ENCODE data around the gene SRSF7.
"Not testable (repeated sequence)": the region's sequence is repeated elsewhere in the genome, so short reads cannot be mapped to it uniquely, and the experiment has no call there.

SRSF7 gene

DNA sequence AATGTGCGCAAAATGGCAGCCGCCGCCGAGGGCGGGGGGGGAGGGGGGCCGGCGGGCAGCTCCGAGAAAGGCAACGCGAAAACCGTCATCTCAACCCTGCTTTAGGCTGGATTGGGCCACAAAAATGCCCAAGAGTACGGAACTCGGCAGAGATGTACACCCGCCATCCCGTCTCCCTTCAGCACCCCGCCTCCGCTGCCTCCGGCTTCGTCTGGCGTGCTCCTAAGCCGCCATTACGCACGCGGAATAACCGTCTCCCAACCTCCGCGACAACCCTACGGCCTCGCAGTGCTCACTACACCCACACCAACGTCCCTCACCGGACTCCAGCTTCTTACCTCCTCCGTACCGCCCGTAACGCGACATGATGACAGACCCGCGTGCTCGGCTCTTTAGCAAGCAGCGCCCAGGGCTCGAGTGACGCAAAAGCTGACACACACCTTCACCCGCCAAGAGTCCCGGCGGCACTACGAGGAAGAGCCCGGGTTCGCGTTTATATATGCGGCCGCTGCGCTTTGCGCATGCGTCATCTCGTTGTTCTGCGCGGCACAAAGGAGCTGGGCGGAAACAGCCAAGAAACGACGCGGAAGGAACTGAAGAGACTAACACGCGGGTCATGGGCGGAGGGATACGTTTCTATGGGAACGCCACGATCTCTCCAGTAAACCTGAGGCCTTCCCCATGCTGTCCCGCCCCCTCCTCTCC lies at the start of gene SRSF7:
SRSF7 (minus strand) TSS at position 471 of the 705 bp plus-strand sequence; CDS start at position 366, 105 bp downstream.
- DNase-seq (ENCODE audit: low spot score): peak; percentile 98

- DNase-seq (ENCODE audit: low spot score): no peak
Observed at GRCh38 chr2:38797953-38798352, 46.8 kb upstream of the SRSF7 start.

DNA sequence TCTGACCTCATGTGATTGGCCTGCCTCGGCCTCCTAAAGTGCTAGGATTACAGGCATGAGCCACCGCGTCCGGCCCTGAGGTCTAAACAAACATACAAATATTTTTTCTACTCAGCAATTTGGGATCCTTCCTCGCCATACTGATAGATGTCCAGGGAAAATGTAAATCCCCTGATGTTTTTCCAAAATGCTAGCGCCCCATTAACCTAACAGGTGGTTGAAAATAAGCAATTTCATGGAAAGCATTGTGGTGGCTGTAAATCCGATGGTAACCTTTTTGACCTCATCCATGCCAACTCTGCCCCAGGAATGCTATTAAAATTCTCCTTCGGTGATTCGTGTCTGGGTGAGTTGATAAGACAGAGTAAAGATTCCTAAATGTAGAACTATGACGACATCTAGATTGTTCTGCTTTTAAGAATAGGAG lies 46.1 kb upstream of the SRSF7 start:
- peak; percentile 68 for DNase-seq (ENCODE audit: low spot score)

- not testable (repeated sequence) for DNase-seq (ENCODE audit: low spot score)
Observed at GRCh38 chr2:38795016-38795415, 43.9 kb upstream of the SRSF7 start.

- peak; percentile 48 for DNase-seq (ENCODE audit: low spot score)
Observed at GRCh38 chr2:38794235-38794946, 43.2 kb upstream of the SRSF7 start.

- DNase-seq (ENCODE audit: low spot score): no peak
Observed at GRCh38 chr2:38793511-38793910, 42.4 kb upstream of the SRSF7 start.

- no peak for DNase-seq (ENCODE audit: low spot score)
Observed at GRCh38 chr2:38792751-38793150, 41.6 kb upstream of the SRSF7 start.

DNA sequence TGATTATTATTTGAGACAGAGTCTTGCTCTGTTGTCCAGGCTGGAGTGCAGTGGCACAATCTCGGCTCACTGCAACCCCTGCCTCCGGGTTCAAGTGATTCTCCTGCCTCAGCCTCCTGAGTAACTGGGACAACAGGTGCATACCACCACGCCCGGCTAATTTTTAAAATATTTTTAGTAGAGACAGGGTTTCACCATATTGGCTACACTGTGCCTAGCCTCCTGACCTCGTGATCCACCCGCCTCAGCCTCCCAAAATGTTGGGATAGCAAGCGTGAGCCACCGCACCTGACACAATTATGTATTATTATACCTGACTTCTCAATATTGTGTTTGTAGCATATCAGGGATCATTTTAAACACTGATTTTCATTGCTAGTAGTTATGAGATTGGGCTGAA lies 41.2 kb upstream of the SRSF7 start:
- not testable (repeated sequence) for DNase-seq (ENCODE audit: low spot score)

GRCh38 chr2:38791744-38792143 lies 40.6 kb upstream of the SRSF7 start:
- no peak for DNase-seq (ENCODE audit: low spot score)

DNA sequence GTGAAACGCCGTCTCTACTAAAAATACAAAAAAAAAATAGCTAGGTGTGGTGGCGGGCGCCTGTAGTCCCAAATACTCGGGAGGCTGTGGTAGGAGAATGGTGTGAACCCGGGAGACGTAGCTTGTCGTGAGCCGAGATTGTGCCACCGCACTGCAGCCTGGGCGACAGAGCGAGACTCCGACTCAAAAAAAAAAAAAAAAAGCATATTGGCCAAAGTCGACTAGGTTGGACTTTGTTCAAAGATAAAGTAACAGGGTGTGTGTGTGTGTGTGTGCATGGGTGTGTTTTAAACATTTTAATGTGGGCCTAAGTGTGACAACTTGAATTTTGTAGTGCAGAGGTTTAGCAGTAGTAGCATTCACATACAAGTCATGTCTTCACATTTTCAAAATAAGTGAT lies 38.5 kb upstream of the SRSF7 start:
- no peak for DNase-seq (ENCODE audit: low spot score)

DNA sequence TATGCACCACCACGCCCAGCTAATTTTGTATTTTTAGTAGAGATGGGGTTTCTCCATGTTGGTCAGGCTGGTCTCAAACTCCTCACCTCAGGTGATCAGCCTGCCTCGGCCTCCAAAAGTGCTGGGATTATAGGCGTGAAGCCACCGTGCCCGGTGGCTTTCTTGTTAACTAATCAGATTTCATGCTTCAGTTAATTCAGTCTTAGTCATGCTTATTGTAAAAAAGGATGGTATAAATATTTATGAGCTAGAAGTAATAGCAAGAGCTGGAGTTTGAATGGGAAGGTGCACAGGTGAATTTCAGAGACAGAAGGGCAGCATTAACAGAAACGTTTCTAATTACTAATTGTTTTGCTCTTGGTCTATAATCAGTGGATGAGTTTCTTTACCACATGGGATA lies 37.1 kb upstream of the SRSF7 start:
- peak; percentile 71 for DNase-seq (ENCODE audit: low spot score)

DNA sequence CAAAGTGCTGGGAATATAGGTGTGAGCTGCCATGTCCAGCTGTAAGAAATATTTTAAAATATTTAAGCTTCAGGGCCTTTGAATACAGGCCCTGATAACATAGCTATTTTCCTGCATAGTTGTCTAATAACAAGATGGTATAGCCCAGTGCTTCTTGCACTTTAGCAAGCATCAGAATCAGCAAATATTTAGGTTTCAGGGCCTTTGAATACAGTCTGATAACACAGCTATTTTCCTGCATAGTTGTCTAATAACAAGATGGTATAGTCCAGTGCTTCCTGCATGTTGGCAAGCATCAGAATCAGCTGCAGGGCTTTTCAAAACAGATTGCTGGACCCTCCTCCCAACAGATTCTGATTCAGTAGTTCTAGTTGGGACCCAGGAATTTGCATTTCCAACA lies 32.4 kb upstream of the SRSF7 start:
- DNase-seq (ENCODE audit: low spot score): no peak

DNA sequence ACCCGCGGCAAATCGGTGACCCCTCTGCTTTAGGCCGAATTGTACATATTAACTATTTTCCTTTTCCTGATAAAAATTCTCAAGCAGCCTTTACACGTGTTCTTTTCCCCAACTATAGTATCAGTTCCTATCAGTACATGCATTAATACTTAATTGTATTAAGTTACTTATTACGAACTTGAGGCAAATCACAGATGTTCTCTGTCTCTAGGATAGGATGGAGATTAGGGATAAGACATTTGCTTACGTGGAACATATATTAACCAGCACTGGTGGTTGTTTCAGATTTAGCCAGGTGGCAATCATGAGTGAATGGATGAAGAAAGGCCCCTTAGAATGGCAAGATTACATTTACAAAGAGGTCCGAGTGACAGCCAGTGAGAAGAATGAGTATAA lies 27.5 kb upstream of the SRSF7 start:
- no peak for DNase-seq (ENCODE audit: low spot score)

- no peak for DNase-seq (ENCODE audit: low spot score)
Observed at GRCh38 chr2:38776531-38776930, 25.4 kb upstream of the SRSF7 start.

GRCh38 chr2:38775921-38776225 lies 24.7 kb upstream of the SRSF7 start:
- no peak for DNase-seq (ENCODE audit: low spot score)

GRCh38 chr2:38775097-38775920 lies 24.1 kb upstream of the SRSF7 start:
- no peak for DNase-seq (ENCODE audit: low spot score)

DNA sequence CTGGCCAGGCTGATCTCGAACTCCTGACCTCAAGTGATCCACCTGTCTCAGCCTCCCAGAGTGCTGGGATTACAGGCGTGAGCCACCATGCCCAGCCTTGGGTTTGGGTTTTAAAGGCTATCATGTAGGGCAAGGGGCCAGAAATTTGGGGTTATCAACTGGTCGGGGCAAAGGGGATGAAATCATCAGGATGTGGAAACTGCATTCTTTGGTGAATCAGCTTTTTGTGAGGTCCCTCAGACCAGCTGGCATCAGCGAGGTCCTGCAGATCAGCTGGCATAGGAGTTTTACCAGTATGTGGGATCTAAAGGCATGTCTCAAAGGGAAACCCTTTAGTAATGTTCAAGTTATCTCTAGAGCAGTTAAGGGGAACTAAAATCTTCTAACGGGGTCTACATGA lies 20.5 kb upstream of the SRSF7 start:
- DNase-seq (ENCODE audit: low spot score): peak; percentile 15

DNA sequence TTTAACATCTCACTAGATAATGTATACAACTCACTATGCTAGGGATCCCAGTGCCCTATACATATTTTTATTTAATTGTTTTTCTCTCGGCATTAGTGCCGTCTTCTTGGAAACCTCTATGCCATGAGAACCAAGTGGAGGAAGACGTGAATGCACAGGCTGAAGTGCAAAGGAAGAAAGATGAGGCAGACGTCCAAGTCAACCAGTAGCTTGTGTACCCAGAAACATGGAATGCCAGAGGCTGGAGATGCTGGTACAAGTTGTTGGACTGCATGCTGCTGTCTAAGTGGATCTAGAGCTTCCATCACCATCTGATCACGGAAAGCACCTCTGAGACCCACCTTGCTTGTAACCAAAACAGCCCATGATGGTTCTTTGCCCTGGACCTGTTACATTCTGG lies 14.4 kb upstream of the SRSF7 start:
- no peak for DNase-seq (ENCODE audit: low spot score)

- peak; percentile 43 for DNase-seq (ENCODE audit: low spot score)
Observed at GRCh38 chr2:38765149-38765548, 14.0 kb upstream of the SRSF7 start.

- no peak for DNase-seq (ENCODE audit: low spot score)
Observed at GRCh38 chr2:38763728-38764127, 12.6 kb upstream of the SRSF7 start.

DNA sequence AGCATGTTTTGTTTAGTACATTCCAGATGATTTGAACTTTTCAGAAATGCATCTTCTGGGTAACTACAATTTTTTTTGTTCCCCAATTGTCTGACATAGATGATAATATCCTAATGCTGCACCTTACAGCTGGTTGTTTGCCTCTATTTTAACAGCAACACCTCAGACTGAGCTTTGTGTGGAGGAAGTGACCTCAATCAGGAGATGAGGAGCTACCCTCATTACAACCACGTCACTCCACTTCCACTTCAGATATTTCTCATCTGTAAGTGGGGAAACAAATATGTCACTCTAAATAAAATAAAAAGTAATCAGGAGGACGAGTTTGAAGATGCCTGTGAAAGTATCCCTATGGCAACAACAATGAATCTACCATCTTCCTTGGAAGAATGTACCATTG lies 12.1 kb upstream of the SRSF7 start:
- DNase-seq (ENCODE audit: low spot score): no peak

- DNase-seq (ENCODE audit: low spot score): not testable (repeated sequence)
Observed at GRCh38 chr2:38755891-38756290, 4.7 kb upstream of the SRSF7 start.

- no peak for DNase-seq (ENCODE audit: low spot score)
Observed at GRCh38 chr2:38754506-38754905, 3.3 kb upstream of the SRSF7 start.

Data from kidney tubule cell (primary cell).